HEK293T (cell line): ENCODE data around the gene HSD3B7.

Experiments
- BHLHE40 ChIP-seq: fragments of 450-650 bp; IDR thresholded peaks from 2 replicates; pipeline ENCODE4 v1.6.1; 2016; ENCODE audit warnings: mild to moderate bottlenecking, moderate library complexity, borderline replicate concordance
- ELF4 ChIP-seq: fragments of 450-650 bp; IDR thresholded peaks from 2 replicates; pipeline ENCODE4 v1.6.1; 2017; ENCODE audit warnings: antibody characterized with exemption
- FOXA1 ChIP-seq: fragments of 450-650 bp; IDR thresholded peaks from 2 replicates; pipeline ENCODE4 v1.6.1; 2016; ENCODE audit warnings: mild to moderate bottlenecking
- FOXK2 ChIP-seq: fragments of 450-650 bp; IDR thresholded peaks from 2 replicates; pipeline ENCODE4 v1.6.1; 2016; ENCODE audit warnings: mild to moderate bottlenecking
- FOXM1 ChIP-seq: fragments of 450-650 bp; IDR thresholded peaks from 2 replicates; pipeline ENCODE4 v1.6.1; 2017; ENCODE audit warnings: mild to moderate bottlenecking, borderline replicate concordance
- HDGF ChIP-seq: fragments of 450-650 bp; IDR thresholded peaks from 2 replicates; pipeline ENCODE4 v1.6.1; 2017; ENCODE audit warnings: antibody characterized with exemption, borderline replicate concordance
- SUZ12 ChIP-seq: fragments of 450-650 bp; IDR thresholded peaks from 2 replicates; pipeline ENCODE4 v1.6.1; 2016; ENCODE audit warnings: mild to moderate bottlenecking
- TARDBP ChIP-seq: fragments of 450-650 bp; IDR thresholded peaks from 2 replicates; pipeline ENCODE4 v1.6.1; 2016

DNA sequence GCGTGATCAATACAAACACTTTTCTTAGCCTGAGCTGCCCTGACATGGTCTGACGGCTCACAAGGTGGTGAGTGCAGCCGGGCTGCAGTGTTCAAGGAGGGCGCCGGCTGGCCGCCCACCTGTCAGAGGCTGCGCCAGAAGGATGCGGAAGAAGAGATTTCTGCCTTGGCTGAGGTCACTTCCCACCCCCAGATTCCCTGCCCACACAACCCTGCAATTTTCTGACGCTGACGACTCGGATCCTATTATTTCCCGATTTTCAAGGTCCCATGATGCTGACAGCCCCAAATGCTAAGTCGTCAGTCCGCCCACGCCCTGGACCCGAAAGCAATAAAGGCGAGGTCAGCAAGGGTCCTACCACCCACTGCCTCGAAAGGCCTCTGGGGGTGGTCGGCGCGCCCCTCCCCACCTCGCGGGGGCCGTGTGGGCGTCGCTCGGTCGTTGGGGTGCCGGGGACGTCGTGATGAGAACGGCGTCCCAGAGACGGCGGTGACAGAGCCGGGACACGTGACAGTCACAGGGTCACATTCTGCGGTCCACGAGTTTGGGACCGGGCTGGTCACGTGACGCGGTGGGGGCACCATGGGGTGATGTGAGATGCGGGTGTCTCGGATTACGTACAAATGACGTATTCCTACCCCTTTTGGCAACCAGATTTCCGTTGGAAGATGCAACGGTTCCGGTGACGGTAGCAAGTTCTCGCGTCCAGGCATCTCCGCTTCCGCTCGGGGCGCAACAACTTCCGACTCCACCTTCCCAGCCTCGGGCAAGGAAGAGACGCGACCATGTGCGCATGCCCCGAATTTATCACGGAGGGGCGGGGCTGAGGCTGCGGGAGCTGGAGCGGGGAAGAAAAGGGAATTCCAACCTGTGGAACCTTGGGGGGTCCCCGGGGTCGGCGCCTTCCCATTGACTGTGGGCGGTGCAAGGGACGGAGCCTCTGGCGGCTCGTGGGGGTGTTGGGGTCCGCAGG is 48.0 kb downstream of the HSD3B7 start, which contains the start of gene STX4:
- TF ChIP-seq TARDBP: peak; percentile 92
- TF ChIP-seq SUZ12: no peak
- no peak for TF ChIP-seq FOXK2
- TF ChIP-seq HDGF: no peak
- TF ChIP-seq FOXA1: no peak
- no peak for TF ChIP-seq BHLHE40
- no peak for TF ChIP-seq FOXM1
- no peak for TF ChIP-seq ELF4
